NCI-H187 (cell line): ENCODE measurements around the gene SIK1.

Experiments
- DNase-seq, 2 experiments: peaks; one replicate each; lab custom pipeline; 2025; lab: John Stamatoyannopoulos, UW

The SIK1 gene

DNA sequence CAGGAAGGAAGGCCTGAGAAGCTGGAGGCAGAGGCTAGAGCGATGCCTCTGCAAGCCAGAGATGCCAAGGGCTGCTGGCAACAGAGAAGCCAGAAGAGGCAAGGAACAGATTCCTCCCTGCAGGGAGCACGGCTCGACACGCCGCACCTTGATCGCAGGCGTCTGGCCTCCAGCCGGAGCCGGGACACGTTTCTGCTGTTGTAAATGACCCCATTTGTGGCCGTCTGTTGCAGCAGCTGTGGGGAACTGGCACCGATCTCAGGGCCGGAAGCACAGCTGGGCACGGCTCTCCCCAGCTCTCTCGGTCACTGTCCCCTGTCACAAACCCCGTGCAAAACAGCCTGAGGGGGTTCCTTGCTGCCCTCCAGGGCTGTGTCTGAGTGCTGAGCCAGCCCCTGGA, 59.6 kb downstream of the SIK1 start:
- no peak for DNase-seq

DNA sequence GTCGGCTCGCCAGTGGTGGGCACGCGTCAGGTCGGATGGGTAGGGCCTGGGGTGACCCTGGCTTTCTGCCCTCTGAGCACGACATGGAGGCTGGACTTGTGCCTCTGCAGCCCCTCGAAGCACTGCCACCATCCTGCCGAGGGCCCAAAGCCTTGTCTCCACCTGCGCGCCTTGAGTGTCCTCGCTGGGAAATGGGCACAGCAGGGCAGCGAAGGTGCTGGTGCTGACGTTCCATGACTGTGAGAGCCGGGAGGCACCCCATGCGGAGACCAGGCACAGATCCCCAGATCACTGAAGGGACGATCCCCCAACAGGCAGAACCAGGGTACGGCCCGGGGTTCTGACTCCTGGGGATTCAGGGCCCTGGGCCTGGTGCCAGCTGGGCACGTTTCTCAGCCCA, 60.3 kb downstream of the SIK1 start:
- no peak for DNase-seq

DNA sequence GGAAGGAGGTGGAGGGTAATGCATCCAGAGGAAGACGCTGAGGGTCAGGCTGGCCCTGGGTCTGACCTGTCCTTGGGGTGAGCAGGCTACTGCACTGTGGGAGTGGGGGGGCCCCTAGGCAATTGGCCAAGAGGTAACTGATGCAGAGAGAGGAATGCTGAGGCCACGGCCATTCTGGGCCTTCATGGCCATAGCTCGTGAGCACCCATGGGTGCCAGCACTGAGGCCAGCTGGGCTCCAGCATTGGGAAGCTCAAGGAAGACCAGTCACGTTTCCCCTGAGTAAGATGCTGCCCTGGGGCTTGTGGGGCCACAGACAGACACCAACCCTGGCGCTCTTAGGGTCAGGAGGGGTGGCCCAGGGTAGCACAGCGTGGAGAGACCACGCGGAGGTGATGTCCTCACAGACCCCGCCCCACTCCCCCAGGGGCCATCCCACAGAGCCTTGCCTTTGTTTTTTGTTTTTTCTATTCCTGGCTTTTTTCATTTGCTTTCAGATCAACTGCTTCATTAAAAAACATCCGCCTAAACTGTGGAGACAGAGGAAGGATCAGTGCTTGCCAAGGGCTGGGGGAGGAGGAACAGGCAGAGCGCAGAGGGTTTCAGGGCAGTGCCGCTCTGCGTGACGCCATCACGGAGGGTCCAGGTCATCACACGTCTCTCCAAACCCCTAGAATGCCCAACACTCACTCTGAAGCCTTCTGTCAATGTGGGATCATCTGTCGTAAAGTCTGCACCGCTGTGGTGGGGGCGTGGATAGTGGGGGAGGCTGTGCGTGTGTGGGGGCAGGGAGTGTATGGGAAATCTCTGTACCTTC, 61.1 kb downstream of the SIK1 start:
- DNase-seq: no peak

DNA sequence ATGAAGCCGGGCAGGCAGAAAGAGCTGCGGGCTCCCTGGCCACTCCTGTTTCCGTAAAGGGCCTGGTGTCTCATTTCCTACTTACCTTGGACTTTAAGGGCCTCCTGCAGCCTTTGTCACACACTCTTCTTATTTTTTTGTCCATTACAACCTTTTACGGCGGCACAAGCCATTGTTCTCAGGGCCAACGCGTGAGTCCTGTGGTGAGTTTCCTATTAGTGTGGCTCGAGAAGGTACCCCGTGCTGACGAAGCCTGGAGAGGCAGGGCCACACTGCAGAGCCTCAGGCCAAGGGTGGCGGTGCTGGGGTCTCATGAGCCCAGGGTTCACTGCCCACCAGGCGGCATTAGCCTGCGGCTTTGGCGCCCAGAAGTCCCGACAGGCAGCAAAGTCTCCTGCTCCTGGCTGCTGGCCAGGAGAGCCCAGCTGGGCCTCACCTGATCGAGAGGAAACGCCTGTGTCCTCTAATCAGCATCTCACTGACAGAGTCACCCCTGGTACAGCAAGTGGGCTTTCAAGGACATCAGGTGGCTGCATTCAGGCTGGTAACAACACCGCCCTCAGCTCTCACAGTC, 62.0 kb downstream of the SIK1 start:
- peak; percentile 66 to 78 for DNase-seq
